Astrocyte (in vitro differentiated cells and primary cell): ENCODE measurements around the gene ABCC11.

ENCODE experiments used
- CTCF ChIP-seq: IDR thresholded peaks from 2 replicates; pipeline ENCODE4 v1.5.1; 2011; ENCODE audit warnings: low read depth, mild to moderate bottlenecking, inconsistent platforms, low read length, moderate library complexity; ENCODE audit not compliant: insufficient read depth
- EZH2 ChIP-seq: IDR thresholded peaks from 2 replicates; pipeline ENCODE4 v1.6.1; 2012; ENCODE audit warnings: mild to moderate bottlenecking, low read length, inconsistent platforms; ENCODE audit not compliant: insufficient read depth

- TF ChIP-seq CTCF = no peak
- no peak for TF ChIP-seq EZH2
These were observed 64.3 kb downstream of the ABCC11 start for GRCh38 chr16:48182979-48183537.
